A549 treated with AZD9567 at 1 μM for 4 hours (cell line): ENCODE measurements around the gene REXO4. TPM values are rescaled to one million over a fixed set of nuclear protein-coding genes. Genes with fewer than 3 reads are reported as not detected.

Source experiments
- total RNA-seq: library from RNA; stranded (reverse); fragments of 200-300 nt; extraction: Qiagen RNA extraction; gene quantifications from 5 replicates; pipeline ENCODE4 v1.2.3, GENCODE V29; 2022; ENCODE audit not compliant: insufficient read depth

Gene REXO4
- 32.2 to 36.8 TPM (median 33.9 TPM) in 5 replicates for total RNA-seq

GRCh38 chr9:133417541-133418461, at the start of gene REXO4:
Gene REXO4, minus strand, starts transcription at chr9:133418010. Its CDS starts 166 bp downstream, at chr9:133417844.

GRCh38 chr9:133459476-133460404, 41.9 kb upstream of the REXO4 start, which contains the start of gene CACFD1:
Gene CACFD1, plus strand, starts transcription at chr9:133459978. Its CDS starts 89 bp downstream, at chr9:133460067.

GRCh38 chr9:133421615-133422542, 4.1 kb upstream of the REXO4 start, which contains the start of gene ADAMTS13:
Gene ADAMTS13, plus strand, starts transcription at chr9:133422367. Its CDS starts 77 bp downstream, at chr9:133422444.

GRCh38 chr9:133375724-133376654, 41.8 kb downstream of the REXO4 start, which contains the start of the genes STKLD1 and SURF4:
Gene STKLD1, plus strand, starts transcription at chr9:133376366. Its CDS starts 108 bp downstream, at chr9:133376474.
Gene SURF4, minus strand, starts transcription at chr9:133376060. Its CDS starts 91 bp downstream, at chr9:133375969.

GRCh38 chr9:133356391-133357091, 61.3 kb downstream of the REXO4 start, which contains the start of the genes SURF1 and SURF2:
Gene SURF1, minus strand, starts transcription at chr9:133356487. Its CDS starts 34 bp downstream, at chr9:133356453.
Gene SURF2, plus strand, starts transcription at chr9:133356550. Its CDS starts 43 bp downstream, at chr9:133356593.

Other genes with a start within 250 kb of the REXO4 start
- gene OBP2B, start 208.8 kb downstream of the REXO4 start, total RNA-seq, result not detected in 5 replicates
- gene ABO, start 142.8 kb downstream of the REXO4 start, total RNA-seq, result not detected in 5 replicates
- 18.0 to 32.3 TPM (median 26.1 TPM) in 5 replicates for gene SURF6, start 81.8 kb downstream of the REXO4 start, total RNA-seq
- gene MED22, start 69.9 kb downstream of the REXO4 start, total RNA-seq, result 22.0 to 29.7 TPM (median 28.3 TPM) in 5 replicates
- 3,359 to 3,571 TPM (median 3,504 TPM) in 5 replicates for gene RPL7A, start 69.8 kb downstream of the REXO4 start, total RNA-seq
- gene SURF1, start 61.5 kb downstream of the REXO4 start, total RNA-seq, result 43.9 to 54.8 TPM (median 47.5 TPM) in 5 replicates
- gene SURF2, start 61.5 kb downstream of the REXO4 start, total RNA-seq, result 38.4 to 57.3 TPM (median 52.3 TPM) in 5 replicates
- 191 to 201 TPM (median 199 TPM) in 5 replicates for gene SURF4, start 42.0 kb downstream of the REXO4 start, total RNA-seq
- 0.54 to 1.1 TPM (median 0.81 TPM) in 4 of 5 replicates, not detected in the other for gene STKLD1, start 41.6 kb downstream of the REXO4 start, total RNA-seq
- gene ADAMTS13, start 4.4 kb upstream of the REXO4 start, total RNA-seq, result 0.46 to 3.2 TPM (median 0.55 TPM) in 5 replicates
- 4.1 to 5.8 TPM (median 4.6 TPM) in 5 replicates for gene CACFD1, start 42.0 kb upstream of the REXO4 start, total RNA-seq
- 18.5 to 22.2 TPM (median 21.0 TPM) in 5 replicates for gene SLC2A6, start 61.1 kb upstream of the REXO4 start, total RNA-seq
- gene MYMK, start 106.9 kb upstream of the REXO4 start, total RNA-seq, result not detected in 5 replicates
- gene ADAMTSL2, start 116.7 kb upstream of the REXO4 start, total RNA-seq, result 0.05 TPM in 1 of 5 replicates, not detected in the others
- gene FAM163B, start 191.4 kb upstream of the REXO4 start, total RNA-seq, result not detected in 5 replicates
- not detected in 5 replicates for gene DBH, start 218.4 kb upstream of the REXO4 start, total RNA-seq